HEK293T (cell line): ENCODE measurements around the gene C6.
"Not testable (repeated sequence)": the region's sequence is repeated elsewhere in the genome, so short reads cannot be mapped to it uniquely, and the experiment has no call there.

Experiments
- CTCF ChIA-PET: fragments of 350-600 bp; formaldehyde crosslinking; extraction: SDS; loops from one replicate; lab custom pipeline; 2021; ENCODE audit warnings: antibody characterized with exemption, inconsistent platforms; lab: Yijun Ruan, JAX
- POLR2A ChIA-PET: fragments of 350-600 bp; formaldehyde crosslinking; extraction: SDS; loops from one replicate; lab custom pipeline; 2020; ENCODE audit warnings: antibody characterized with exemption, inconsistent platforms; lab: Yijun Ruan, JAX
- DNase-seq: peaks from one replicate; pipeline ENCODE4 v3.0.0; 2012; ENCODE audit warnings: mixed read lengths; ENCODE audit errors: extremely low spot score
- ARNT ChIP-seq: fragments of 450-650 bp; IDR thresholded peaks from 2 replicates; pipeline ENCODE4 v1.6.1; 2017; ENCODE audit warnings: mild to moderate bottlenecking
- BHLHE40 ChIP-seq: fragments of 450-650 bp; IDR thresholded peaks from 2 replicates; pipeline ENCODE4 v1.6.1; 2016; ENCODE audit warnings: mild to moderate bottlenecking, moderate library complexity, borderline replicate concordance
- CTBP1 ChIP-seq: fragments of 450-650 bp; IDR thresholded peaks from 2 replicates; pipeline ENCODE4 v1.6.1; 2016; ENCODE audit warnings: borderline replicate concordance
- ELF4 ChIP-seq: fragments of 450-650 bp; IDR thresholded peaks from 2 replicates; pipeline ENCODE4 v1.6.1; 2017; ENCODE audit warnings: antibody characterized with exemption
- FOXA1 ChIP-seq: fragments of 450-650 bp; IDR thresholded peaks from 2 replicates; pipeline ENCODE4 v1.6.1; 2016; ENCODE audit warnings: mild to moderate bottlenecking
- FOXK2 ChIP-seq: fragments of 450-650 bp; IDR thresholded peaks from 2 replicates; pipeline ENCODE4 v1.6.1; 2016; ENCODE audit warnings: mild to moderate bottlenecking
- FOXM1 ChIP-seq: fragments of 450-650 bp; IDR thresholded peaks from 2 replicates; pipeline ENCODE4 v1.6.1; 2017; ENCODE audit warnings: mild to moderate bottlenecking, borderline replicate concordance
- HDGF ChIP-seq: fragments of 450-650 bp; IDR thresholded peaks from 2 replicates; pipeline ENCODE4 v1.6.1; 2017; ENCODE audit warnings: antibody characterized with exemption, borderline replicate concordance
- L3MBTL2 ChIP-seq: fragments of 450-650 bp; conservative IDR thresholded peaks from 2 replicates; pipeline ENCODE4 v1.6.1; 2016; ENCODE audit warnings: mild to moderate bottlenecking
- LEF1 ChIP-seq: fragments of 450-650 bp; IDR thresholded peaks from 2 replicates; pipeline ENCODE4 v1.6.1; 2017; ENCODE audit warnings: mild to moderate bottlenecking, borderline replicate concordance
- NFRKB ChIP-seq: fragments of 450-650 bp; IDR thresholded peaks from 2 replicates; pipeline ENCODE4 v1.6.1; 2016; ENCODE audit warnings: mild to moderate bottlenecking, moderate library complexity
- PKNOX1 ChIP-seq: fragments of 450-650 bp; IDR thresholded peaks from 2 replicates; pipeline ENCODE4 v1.6.1; 2016
- SP1 ChIP-seq: fragments of 450-650 bp; IDR thresholded peaks from 2 replicates; pipeline ENCODE4 v1.6.1; 2017
- SUZ12 ChIP-seq: fragments of 450-650 bp; IDR thresholded peaks from 2 replicates; pipeline ENCODE4 v1.6.1; 2016; ENCODE audit warnings: mild to moderate bottlenecking
- TARDBP ChIP-seq: fragments of 450-650 bp; IDR thresholded peaks from 2 replicates; pipeline ENCODE4 v1.6.1; 2016
- ZNF384 ChIP-seq: fragments of 450-650 bp; IDR thresholded peaks from 2 replicates; pipeline ENCODE4 v1.6.1; 2016

The C6 gene

GRCh38 chr5:41243558-41243957 is 30.2 kb upstream of the C6 start:
- CTCF ChIA-PET: no interaction called here
- POLR2A ChIA-PET: no interaction called here
- DNase-seq: no peak
- TF ChIP-seq FOXA1 (no peak), FOXK2 (no peak), NFRKB (no peak), ZNF384 (no peak), CTBP1 (no peak), ELF4 (no peak), SP1 (no peak), BHLHE40 (no peak)

GRCh38 chr5:41240985-41241384 is 27.7 kb upstream of the C6 start:
- POLR2A ChIA-PET: no interaction called here
- DNase-seq: no peak
- CTCF ChIA-PET: no interaction called here
- TF ChIP-seq ZNF384 (no peak), NFRKB (no peak), ELF4 (no peak)

GRCh38 chr5:41240390-41240789 is 27.1 kb upstream of the C6 start:
- no peak for DNase-seq
- POLR2A ChIA-PET: no interaction called here

GRCh38 chr5:41234475-41234874 is 21.1 kb upstream of the C6 start:
- DNase-seq: no peak
- no peak for TF ChIP-seq TARDBP
- TF ChIP-seq LEF1: no peak
- TF ChIP-seq L3MBTL2: no peak
- TF ChIP-seq SP1: no peak
- TF ChIP-seq PKNOX1: no peak
- no peak for TF ChIP-seq BHLHE40
- POLR2A ChIA-PET: no interaction called here
- CTCF ChIA-PET: no interaction called here

More at GRCh38 chr5:41240390-41240789, 27.1 kb upstream of the C6 start:
- CTCF ChIA-PET: no interaction called here
- TF ChIP-seq SP1: no peak
- TF ChIP-seq NFRKB: no peak
- TF ChIP-seq CTBP1: no peak
- no peak for TF ChIP-seq FOXA1
- TF ChIP-seq ELF4: no peak
- no peak for TF ChIP-seq BHLHE40
- TF ChIP-seq L3MBTL2: no peak

GRCh38 chr5:41232797-41233196 is 19.5 kb upstream of the C6 start:
- POLR2A ChIA-PET: no interaction called here
- CTCF ChIA-PET: no interaction called here
- TF ChIP-seq LEF1 (no peak), SUZ12 (no peak), SP1 (no peak)
- no peak for DNase-seq

GRCh38 chr5:41230276-41230675 is 16.9 kb upstream of the C6 start:
- CTCF ChIA-PET: not testable (repeated sequence)

GRCh38 chr5:41223962-41224361 is 10.6 kb upstream of the C6 start:
- TF ChIP-seq ELF4: no peak
- TF ChIP-seq TARDBP: no peak
- no peak for TF ChIP-seq HDGF
- TF ChIP-seq SUZ12: no peak
- TF ChIP-seq L3MBTL2: no peak
- no peak for TF ChIP-seq ARNT
- TF ChIP-seq PKNOX1: no peak
- no peak for TF ChIP-seq NFRKB
- TF ChIP-seq SP1: no peak
- no peak for TF ChIP-seq ZNF384
- TF ChIP-seq FOXM1: no peak
- TF ChIP-seq FOXK2: no peak
- TF ChIP-seq CTBP1: no peak
- TF ChIP-seq BHLHE40: no peak
- ChIA-PET CTCF (no interaction called here), POLR2A (no interaction called here)
- DNase-seq: no peak

More at GRCh38 chr5:41230276-41230675, 16.9 kb upstream of the C6 start:
- POLR2A ChIA-PET, DNase-seq: not testable (repeated sequence)

- TF ChIP-seq FOXA1: no peak
- TF ChIP-seq ZNF384: no peak
- TF ChIP-seq HDGF: no peak
- TF ChIP-seq TARDBP: no peak
- no peak for TF ChIP-seq ELF4
- TF ChIP-seq FOXM1: no peak
- TF ChIP-seq NFRKB: no peak
- no peak for TF ChIP-seq SP1
- no peak for TF ChIP-seq FOXK2
- TF ChIP-seq LEF1: no peak
- no peak for TF ChIP-seq BHLHE40
- no peak for TF ChIP-seq L3MBTL2
- TF ChIP-seq ARNT: no peak
- TF ChIP-seq CTBP1: no peak
- TF ChIP-seq PKNOX1: no peak
- POLR2A ChIA-PET: no interaction called here
- CTCF ChIA-PET: no interaction called here
- no peak for DNase-seq
These were observed 6.4 kb upstream of the C6 start for GRCh38 chr5:41219658-41220269.
